SU-DHL-6 (cell line): ENCODE results near the gene TMEM88.

Experiments
- EZH2phosphoT487 ChIP-seq: fragments of 200-600 bp; sonication (generic), shearing (Covaris generic); conservative IDR thresholded peaks from 2 replicates; pipeline ENCODE4 v1.6.1; 2018; ENCODE audit warnings: mild to moderate bottlenecking, antibody characterized with exemption, low read length, moderate library complexity, mixed read lengths
- TF ChIP-seq, protein P1 (sequence below): fragments of 200-600 bp; sonication (generic); IDR thresholded peaks from one replicate; pipeline ENCODE4 v1.5.1; 2017; ENCODE audit warnings: antibody characterized with exemption, mild to moderate bottlenecking, low read length, moderate library complexity; ENCODE audit not compliant: insufficient read depth, poor library complexity, severe bottlenecking

- TF ChIP-seq, protein P1, sequence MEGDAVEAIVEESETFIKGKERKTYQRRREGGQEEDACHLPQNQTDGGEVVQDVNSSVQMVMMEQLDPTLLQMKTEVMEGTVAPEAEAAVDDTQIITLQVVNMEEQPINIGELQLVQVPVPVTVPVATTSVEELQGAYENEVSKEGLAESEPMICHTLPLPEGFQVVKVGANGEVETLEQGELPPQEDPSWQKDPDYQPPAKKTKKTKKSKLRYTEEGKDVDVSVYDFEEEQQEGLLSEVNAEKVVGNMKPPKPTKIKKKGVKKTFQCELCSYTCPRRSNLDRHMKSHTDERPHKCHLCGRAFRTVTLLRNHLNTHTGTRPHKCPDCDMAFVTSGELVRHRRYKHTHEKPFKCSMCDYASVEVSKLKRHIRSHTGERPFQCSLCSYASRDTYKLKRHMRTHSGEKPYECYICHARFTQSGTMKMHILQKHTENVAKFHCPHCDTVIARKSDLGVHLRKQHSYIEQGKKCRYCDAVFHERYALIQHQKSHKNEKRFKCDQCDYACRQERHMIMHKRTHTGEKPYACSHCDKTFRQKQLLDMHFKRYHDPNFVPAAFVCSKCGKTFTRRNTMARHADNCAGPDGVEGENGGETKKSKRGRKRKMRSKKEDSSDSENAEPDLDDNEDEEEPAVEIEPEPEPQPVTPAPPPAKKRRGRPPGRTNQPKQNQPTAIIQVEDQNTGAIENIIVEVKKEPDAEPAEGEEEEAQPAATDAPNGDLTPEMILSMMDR, result peak; percentile 57
- no peak for TF ChIP-seq EZH2phosphoT487
Measured at GRCh38 chr17:7862692-7863437, 8.0 kb downstream of the TMEM88 start.
